ENCODE data around the gene POMP. TPM values are rescaled to one million over a fixed set of nuclear protein-coding genes. Genes with fewer than 3 reads are reported as not detected.

Gene POMP
- total RNA-seq, 2 donors from 2014 or later = 88.2 to 93.7 TPM

GRCh38 chr13:28613562-28613961 lies 45.4 kb upstream of the POMP start:
- no peak for DNase-seq (ENCODE audit: low spot score)
- TF ChIP-seq, protein P1, sequence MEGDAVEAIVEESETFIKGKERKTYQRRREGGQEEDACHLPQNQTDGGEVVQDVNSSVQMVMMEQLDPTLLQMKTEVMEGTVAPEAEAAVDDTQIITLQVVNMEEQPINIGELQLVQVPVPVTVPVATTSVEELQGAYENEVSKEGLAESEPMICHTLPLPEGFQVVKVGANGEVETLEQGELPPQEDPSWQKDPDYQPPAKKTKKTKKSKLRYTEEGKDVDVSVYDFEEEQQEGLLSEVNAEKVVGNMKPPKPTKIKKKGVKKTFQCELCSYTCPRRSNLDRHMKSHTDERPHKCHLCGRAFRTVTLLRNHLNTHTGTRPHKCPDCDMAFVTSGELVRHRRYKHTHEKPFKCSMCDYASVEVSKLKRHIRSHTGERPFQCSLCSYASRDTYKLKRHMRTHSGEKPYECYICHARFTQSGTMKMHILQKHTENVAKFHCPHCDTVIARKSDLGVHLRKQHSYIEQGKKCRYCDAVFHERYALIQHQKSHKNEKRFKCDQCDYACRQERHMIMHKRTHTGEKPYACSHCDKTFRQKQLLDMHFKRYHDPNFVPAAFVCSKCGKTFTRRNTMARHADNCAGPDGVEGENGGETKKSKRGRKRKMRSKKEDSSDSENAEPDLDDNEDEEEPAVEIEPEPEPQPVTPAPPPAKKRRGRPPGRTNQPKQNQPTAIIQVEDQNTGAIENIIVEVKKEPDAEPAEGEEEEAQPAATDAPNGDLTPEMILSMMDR (IDR thresholded peaks at IDR 0.05) = no peak
- no peaks in the 10 kb centered on the region for H3K4me1 ChIP-seq
- H3K27me3 ChIP-seq = no peaks in the 10 kb centered on the region
- H3K4me3 ChIP-seq = no peak overlapping the region
- H3K36me3 ChIP-seq = no peaks in the 10 kb centered on the region
- H3K9me3 ChIP-seq = no peaks in the 10 kb centered on the region
- no peak overlapping the region for H3K27ac ChIP-seq

DNA sequence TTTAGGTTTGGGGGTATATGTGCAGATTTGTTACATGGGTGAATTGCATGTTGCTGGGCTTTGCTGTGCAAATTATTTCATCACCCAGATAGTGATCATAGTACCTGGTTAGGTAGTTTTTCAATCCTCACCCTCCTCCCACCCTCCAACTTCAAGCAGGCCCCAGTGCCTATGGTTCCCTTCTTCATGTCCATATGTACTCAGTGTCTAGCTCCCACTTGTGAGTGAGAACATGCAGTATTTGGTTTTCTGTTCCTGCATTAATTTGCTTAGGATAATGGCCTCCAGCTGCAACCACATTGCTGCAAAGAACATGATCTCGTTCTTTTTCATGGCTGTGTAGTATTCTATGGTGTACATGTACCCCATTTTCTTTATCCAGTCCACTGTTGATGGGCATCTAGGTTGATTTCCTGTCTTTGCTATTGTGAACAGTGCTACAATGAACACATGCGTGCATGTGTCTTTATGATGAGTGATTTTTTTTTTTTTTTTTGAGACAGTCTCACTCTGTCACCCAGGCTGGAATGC lies 42.9 kb upstream of the POMP start:
- Histone ChIP-seq H3K36me3 (no peaks in the 10 kb centered on the region), H3K27me3 (no peaks in the 10 kb centered on the region), H3K4me1 (no peaks in the 10 kb centered on the region), H3K9me3 (no peaks in the 10 kb centered on the region), H3K4me3 (no peak overlapping the region), H3K27ac (no peak overlapping the region)
- DNase-seq (ENCODE audit: low spot score) = no peak
- TF ChIP-seq, protein P1 (IDR thresholded peaks at IDR 0.05) = no peak

DNA sequence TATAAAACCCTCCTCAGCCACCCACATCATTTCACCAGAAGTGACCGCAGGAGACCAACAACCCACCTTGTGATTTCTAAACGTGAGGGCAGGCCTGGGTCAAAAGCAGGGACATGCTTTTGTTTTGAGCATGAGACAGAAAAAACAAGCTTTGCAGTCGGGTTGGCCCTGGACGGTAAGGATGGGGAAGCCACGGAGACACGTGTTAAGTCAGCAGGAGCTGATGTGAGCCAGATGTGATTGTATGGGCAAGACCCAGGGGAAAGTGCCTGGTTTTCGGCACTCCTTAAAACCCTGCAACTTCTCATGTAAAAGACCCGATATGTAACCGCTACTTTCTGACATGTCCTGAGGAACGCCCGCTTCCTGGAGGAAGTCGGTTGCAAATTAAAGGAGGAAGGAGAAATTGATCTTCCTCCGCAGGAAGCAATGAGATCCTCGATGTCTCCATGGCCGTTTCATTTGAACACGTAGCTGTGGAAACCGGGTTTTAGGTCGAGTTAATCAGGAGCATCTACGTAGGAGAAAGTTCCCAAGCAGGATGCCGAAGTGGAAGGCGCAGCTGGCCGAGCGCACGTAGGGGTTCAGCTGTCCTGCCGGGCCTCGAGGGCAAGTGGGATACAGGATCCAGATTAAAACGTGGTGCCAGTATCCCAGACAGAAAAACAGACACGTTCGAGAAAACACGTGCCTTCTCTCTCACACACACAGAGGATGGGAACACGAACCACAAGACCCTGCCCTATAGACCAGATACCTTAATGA lies 40.5 kb upstream of the POMP start:
- Histone ChIP-seq H3K9me3 (no peaks in the 10 kb centered on the region), H3K4me1 (no peaks in the 10 kb centered on the region), H3K27ac (no peak overlapping the region), H3K27me3 (no peaks in the 10 kb centered on the region), H3K4me3 (no peak overlapping the region), H3K36me3 (no peaks in the 10 kb centered on the region)
- DNase-seq (ENCODE audit: low spot score) = no peak
- TF ChIP-seq, protein P1 (IDR thresholded peaks at IDR 0.05) = no peak

DNA sequence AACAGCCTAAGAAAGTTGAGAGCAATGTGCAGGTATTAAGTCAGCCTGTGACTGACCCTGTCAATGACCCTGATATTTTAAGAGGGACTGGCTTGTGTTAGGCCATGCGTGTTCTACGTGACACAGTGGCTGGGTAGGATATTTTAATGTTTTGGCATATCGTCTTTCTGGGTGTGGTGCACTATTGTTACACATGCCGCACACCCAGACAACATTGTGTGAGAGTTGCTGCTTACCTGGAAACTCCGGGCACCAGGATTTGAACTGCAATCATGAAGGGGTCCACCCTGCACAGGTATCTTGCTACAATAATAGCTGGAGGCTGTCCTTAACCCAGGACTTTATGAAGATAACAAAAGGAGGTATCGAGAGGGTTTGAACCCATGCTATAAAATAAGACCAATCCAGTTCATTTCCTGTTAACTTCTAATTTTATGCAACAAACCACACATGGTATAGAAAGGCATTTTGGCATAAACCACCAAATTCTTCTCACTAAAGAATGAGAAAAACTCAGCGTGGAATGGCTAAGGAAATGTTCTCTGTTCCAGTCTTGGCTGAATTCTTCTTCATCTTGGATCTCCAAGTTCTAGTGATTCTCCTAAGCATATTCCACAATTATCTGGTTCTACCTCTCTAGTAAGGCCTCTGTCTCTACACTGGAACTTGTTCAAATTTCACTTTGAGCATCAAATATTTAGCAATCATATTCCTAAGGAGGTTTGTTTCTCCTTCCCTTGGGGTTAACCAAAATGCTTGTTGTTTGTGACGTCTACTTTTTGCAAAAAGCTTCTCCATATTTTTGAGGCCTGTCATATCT lies 38.7 kb upstream of the POMP start:
- Histone ChIP-seq H3K36me3 (no peaks in the 10 kb centered on the region), H3K27me3 (no peaks in the 10 kb centered on the region), H3K4me1 (peaks cover 0 to 7% of the 10 kb centered on the region in 2 donors), H3K27ac (no peak overlapping the region), H3K9me3 (no peaks in the 10 kb centered on the region), H3K4me3 (no peak overlapping the region)
- TF ChIP-seq, protein P1 (IDR thresholded peaks at IDR 0.05) = no peak
- DNase-seq (ENCODE audit: low spot score) = no peak

GRCh38 chr13:28621449-28621848 lies 37.5 kb upstream of the POMP start:
- H3K4me3 ChIP-seq = no peak overlapping the region
- no peaks in the 10 kb centered on the region for H3K9me3 ChIP-seq
- no peak for DNase-seq (ENCODE audit: low spot score)
- H3K27me3 ChIP-seq = no peaks in the 10 kb centered on the region
- no peaks in the 10 kb centered on the region for H3K36me3 ChIP-seq
- H3K27ac ChIP-seq = peak overlapping the region in 1 of 2 donors; percentile 6
- TF ChIP-seq, protein P1 (IDR thresholded peaks at IDR 0.05) = no peak
- peaks cover 0 to 7% of the 10 kb centered on the region in 2 donors for H3K4me1 ChIP-seq

Data from right atrium auricular region (tissue), 2 donors.